GM23338 (cell line): ENCODE measurements around the gene RANBP1. TPM values are rescaled to one million over a fixed set of nuclear protein-coding genes. Genes with fewer than 3 reads are reported as not detected.

Source experiments
- CREB1 ChIP-seq: fragments of 250-450 bp; sonication (Bioruptor Pico); IDR thresholded peaks from 2 replicates; pipeline ENCODE4 v1.5.0; 2020; ENCODE audit warnings: low read depth, mild to moderate bottlenecking, moderate library complexity
- EZH2phosphoT487 ChIP-seq: fragments of 200-600 bp; sonication (generic); IDR thresholded peaks from one replicate; pipeline ENCODE4 v1.8.1; 2018; ENCODE audit warnings: antibody characterized with exemption; ENCODE audit not compliant: unreplicated experiment
- JUNB ChIP-seq: IDR thresholded peaks from one replicate; pipeline ENCODE4 v1.6.1; 2016; ENCODE audit warnings: antibody characterized with exemption; ENCODE audit not compliant: unreplicated experiment
- NANOG ChIP-seq: IDR thresholded peaks from 2 replicates; pipeline ENCODE4 v1.6.1; 2016; ENCODE audit warnings: antibody characterized with exemption, borderline replicate concordance
- POLR2AphosphoS5 ChIP-seq: IDR thresholded peaks from 2 replicates; pipeline ENCODE4 v1.6.1; 2016; ENCODE audit warnings: antibody characterized with exemption, low read depth
- STAT1 ChIP-seq: IDR thresholded peaks from one replicate; pipeline ENCODE4 v1.6.1; 2016; ENCODE audit warnings: antibody characterized with exemption; ENCODE audit not compliant: unreplicated experiment
- ZNF331 ChIP-seq: fragments of 250-450 bp; sonication (Bioruptor Pico); IDR thresholded peaks from 2 replicates; pipeline ENCODE4 v1.5.0; 2020; ENCODE audit warnings: low read depth, mild to moderate bottlenecking, moderate library complexity
- polyA plus RNA-seq: library from polyadenylated mRNA; unstranded; fragments of >200 nt; fragmentation: Nextera tagmentation; extraction: Ambion mirVana; gene quantifications from 2 replicates; pipeline ENCODE4 v1.2.1, GENCODE V29; 2016
- total RNA-seq: library from RNA; depleted of rRNA; stranded (reverse); fragments of >200 nt; shearing (Covaris generic); gene quantifications from 2 replicates; pipeline ENCODE4 v1.2.3, GENCODE V29; 2014
- TF ChIP-seq, protein P1 (sequence below): fragments of 250-450 bp; sonication (Bioruptor Pico); IDR thresholded peaks from 2 replicates; pipeline ENCODE4 v1.5.0; 2020; ENCODE audit warnings: mild to moderate bottlenecking, moderate library complexity
- TF ChIP-seq, protein P2 (sequence below), 2 experiments: fragments of 200-600 bp in 1 of 2; sonication (generic) in 1 of 2; conservative IDR thresholded peaks; 2 replicates each; pipeline versions ENCODE4 v1.5.1 to v1.6.1; 2016 to 2017; ENCODE audit warnings: antibody characterized with exemption in 2 of 2, low read depth in 2 of 2, mild to moderate bottlenecking in 2 of 2, moderate library complexity in 1 of 2
- TF ChIP-seq, protein P3 (sequence below): IDR thresholded peaks from 2 replicates; pipeline ENCODE4 v1.6.1; 2016; ENCODE audit warnings: antibody characterized with exemption

RANBP1 gene
- total and polyA plus RNA-seq, 2 experiments from 2014 or later, result 1,014 to 1,206 TPM

DNA sequence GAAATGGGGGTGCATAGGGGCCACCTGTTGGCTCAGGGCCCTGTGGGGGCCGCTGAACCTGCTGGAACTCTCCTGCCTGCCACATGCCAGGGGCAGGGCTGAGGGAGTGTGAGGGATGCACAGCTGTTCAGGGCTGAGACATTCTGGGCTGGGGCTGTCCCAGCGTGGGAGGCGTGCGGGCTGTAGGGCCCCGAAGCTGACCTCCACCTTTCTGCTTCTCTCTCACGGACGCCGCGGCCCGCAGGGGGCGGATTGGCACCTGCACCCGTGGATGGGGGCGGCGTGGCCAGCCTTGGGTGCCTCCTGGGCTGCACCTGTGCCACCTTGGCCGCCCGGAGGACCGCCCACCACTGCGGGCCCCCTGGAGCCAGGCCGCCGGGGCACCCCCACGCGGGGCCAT is 30.9 kb downstream of the RANBP1 start (continued):
- TF ChIP-seq, protein P1, sequence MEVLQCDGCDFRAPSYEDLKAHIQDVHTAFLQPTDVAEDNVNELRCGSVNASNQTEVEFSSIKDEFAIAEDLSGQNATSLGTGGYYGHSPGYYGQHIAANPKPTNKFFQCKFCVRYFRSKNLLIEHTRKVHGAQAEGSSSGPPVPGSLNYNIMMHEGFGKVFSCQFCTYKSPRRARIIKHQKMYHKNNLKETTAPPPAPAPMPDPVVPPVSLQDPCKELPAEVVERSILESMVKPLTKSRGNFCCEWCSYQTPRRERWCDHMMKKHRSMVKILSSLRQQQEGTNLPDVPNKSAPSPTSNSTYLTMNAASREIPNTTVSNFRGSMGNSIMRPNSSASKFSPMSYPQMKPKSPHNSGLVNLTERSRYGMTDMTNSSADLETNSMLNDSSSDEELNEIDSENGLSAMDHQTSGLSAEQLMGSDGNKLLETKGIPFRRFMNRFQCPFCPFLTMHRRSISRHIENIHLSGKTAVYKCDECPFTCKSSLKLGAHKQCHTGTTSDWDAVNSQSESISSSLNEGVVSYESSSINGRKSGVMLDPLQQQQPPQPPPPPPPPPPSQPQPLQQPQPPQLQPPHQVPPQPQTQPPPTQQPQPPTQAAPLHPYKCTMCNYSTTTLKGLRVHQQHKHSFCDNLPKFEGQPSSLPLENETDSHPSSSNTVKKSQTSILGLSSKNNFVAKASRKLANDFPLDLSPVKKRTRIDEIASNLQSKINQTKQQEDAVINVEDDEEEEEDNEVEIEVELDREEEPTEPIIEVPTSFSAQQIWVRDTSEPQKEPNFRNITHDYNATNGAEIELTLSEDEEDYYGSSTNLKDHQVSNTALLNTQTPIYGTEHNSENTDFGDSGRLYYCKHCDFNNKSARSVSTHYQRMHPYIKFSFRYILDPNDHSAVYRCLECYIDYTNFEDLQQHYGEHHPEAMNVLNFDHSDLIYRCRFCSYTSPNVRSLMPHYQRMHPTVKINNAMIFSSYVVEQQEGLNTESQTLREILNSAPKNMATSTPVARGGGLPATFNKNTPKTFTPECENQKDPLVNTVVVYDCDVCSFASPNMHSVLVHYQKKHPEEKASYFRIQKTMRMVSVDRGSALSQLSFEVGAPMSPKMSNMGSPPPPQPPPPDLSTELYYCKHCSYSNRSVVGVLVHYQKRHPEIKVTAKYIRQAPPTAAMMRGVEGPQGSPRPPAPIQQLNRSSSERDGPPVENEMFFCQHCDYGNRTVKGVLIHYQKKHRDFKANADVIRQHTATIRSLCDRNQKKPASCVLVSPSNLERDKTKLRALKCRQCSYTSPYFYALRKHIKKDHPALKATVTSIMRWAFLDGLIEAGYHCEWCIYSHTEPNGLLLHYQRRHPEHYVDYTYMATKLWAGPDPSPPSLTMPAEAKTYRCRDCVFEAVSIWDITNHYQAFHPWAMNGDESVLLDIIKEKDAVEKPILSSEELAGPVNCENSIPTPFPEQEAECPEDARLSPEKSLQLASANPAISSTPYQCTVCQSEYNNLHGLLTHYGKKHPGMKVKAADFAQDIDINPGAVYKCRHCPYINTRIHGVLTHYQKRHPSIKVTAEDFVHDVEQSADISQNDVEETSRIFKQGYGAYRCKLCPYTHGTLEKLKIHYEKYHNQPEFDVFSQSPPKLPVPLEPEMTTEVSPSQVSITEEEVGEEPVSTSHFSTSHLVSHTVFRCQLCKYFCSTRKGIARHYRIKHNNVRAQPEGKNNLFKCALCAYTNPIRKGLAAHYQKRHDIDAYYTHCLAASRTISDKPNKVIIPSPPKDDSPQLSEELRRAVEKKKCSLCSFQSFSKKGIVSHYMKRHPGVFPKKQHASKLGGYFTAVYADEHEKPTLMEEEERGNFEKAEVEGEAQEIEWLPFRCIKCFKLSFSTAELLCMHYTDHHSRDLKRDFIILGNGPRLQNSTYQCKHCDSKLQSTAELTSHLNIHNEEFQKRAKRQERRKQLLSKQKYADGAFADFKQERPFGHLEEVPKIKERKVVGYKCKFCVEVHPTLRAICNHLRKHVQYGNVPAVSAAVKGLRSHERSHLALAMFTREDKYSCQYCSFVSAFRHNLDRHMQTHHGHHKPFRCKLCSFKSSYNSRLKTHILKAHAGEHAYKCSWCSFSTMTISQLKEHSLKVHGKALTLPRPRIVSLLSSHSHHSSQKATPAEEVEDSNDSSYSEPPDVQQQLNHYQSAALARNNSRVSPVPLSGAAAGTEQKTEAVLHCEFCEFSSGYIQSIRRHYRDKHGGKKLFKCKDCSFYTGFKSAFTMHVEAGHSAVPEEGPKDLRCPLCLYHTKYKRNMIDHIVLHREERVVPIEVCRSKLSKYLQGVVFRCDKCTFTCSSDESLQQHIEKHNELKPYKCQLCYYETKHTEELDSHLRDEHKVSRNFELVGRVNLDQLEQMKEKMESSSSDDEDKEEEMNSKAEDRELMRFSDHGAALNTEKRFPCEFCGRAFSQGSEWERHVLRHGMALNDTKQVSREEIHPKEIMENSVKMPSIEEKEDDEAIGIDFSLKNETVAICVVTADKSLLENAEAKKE (CRISPR knock-in tag), result no peak
- TF ChIP-seq NANOG (no peak), STAT1 (no peak), POLR2AphosphoS5 (no peak), CREB1 (CRISPR knock-in tag) (no peak), JUNB (no peak), ZNF331 (CRISPR knock-in tag) (no peak), EZH2phosphoT487 (no peak)
- TF ChIP-seq, protein P2, sequence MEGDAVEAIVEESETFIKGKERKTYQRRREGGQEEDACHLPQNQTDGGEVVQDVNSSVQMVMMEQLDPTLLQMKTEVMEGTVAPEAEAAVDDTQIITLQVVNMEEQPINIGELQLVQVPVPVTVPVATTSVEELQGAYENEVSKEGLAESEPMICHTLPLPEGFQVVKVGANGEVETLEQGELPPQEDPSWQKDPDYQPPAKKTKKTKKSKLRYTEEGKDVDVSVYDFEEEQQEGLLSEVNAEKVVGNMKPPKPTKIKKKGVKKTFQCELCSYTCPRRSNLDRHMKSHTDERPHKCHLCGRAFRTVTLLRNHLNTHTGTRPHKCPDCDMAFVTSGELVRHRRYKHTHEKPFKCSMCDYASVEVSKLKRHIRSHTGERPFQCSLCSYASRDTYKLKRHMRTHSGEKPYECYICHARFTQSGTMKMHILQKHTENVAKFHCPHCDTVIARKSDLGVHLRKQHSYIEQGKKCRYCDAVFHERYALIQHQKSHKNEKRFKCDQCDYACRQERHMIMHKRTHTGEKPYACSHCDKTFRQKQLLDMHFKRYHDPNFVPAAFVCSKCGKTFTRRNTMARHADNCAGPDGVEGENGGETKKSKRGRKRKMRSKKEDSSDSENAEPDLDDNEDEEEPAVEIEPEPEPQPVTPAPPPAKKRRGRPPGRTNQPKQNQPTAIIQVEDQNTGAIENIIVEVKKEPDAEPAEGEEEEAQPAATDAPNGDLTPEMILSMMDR (conservative IDR thresholded peaks at IDR 0.05; ENCODE audit: low read depth in 2 of 2), result no peak
- TF ChIP-seq, protein P3, sequence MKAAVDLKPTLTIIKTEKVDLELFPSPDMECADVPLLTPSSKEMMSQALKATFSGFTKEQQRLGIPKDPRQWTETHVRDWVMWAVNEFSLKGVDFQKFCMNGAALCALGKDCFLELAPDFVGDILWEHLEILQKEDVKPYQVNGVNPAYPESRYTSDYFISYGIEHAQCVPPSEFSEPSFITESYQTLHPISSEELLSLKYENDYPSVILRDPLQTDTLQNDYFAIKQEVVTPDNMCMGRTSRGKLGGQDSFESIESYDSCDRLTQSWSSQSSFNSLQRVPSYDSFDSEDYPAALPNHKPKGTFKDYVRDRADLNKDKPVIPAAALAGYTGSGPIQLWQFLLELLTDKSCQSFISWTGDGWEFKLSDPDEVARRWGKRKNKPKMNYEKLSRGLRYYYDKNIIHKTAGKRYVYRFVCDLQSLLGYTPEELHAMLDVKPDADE, result no peak
